Neural cell (in vitro differentiated cells): ENCODE measurements around the gene TAF5L.

Source experiments
- CTCF ChIP-seq: fragments of 450-650 bp; IDR thresholded peaks from 2 replicates; pipeline ENCODE4 v1.5.1; 2014; ENCODE audit warnings: antibody characterized with exemption, mild to moderate bottlenecking, moderate library complexity; ENCODE audit not compliant: poor library complexity, severe bottlenecking
- EP300 ChIP-seq: fragments of 450-650 bp; conservative IDR thresholded peaks from 2 replicates; pipeline ENCODE4 v1.6.1; 2014; ENCODE audit warnings: antibody characterized with exemption, mild to moderate bottlenecking, moderate library complexity; ENCODE audit not compliant: poor library complexity, severe bottlenecking
- EZH2 ChIP-seq: fragments of 200-600, 300-800 bp; shearing (Covaris generic), sonication (generic); IDR thresholded peaks from 2 replicates; pipeline ENCODE4 v1.6.1; 2014; ENCODE audit warnings: antibody characterized with exemption, low read length, borderline replicate concordance, mild to moderate bottlenecking; ENCODE audit not compliant: insufficient read depth, poor library complexity, severe bottlenecking
- POLR2AphosphoS5 ChIP-seq: IDR thresholded peaks from 2 replicates; pipeline ENCODE4 v1.6.1; 2012
- RAD21 ChIP-seq: fragments of 450-650 bp; conservative IDR thresholded peaks from 2 replicates; pipeline ENCODE4 v1.6.1; 2014; ENCODE audit warnings: antibody characterized with exemption, mild to moderate bottlenecking, moderate library complexity
- REST ChIP-seq: IDR thresholded peaks from 2 replicates; pipeline ENCODE4 v1.6.1; 2012; ENCODE audit warnings: borderline replicate concordance

- TF ChIP-seq CTCF (no peak), EZH2 (no peak), RAD21 (no peak), REST (no peak), EP300 (no peak), POLR2AphosphoS5 (no peak)
Observed at GRCh38 chr1:229603371-229604005, 22.4 kb downstream of the TAF5L start.
